Measurements from ENCODE around the gene CNTF. TPM values are rescaled to one million over a fixed set of nuclear protein-coding genes. Genes with fewer than 3 reads are reported as not detected.

CNTF gene
- polyA plus RNA-seq, 1 of the 3 experiments (the other 2 are of a cell fraction) = 0.87 TPM

GRCh38 chr11:58596621-58597020 lies 25.8 kb upstream of the CNTF start:
- peaks cover 50% of the 10 kb centered on the region for H4K20me1 ChIP-seq (ENCODE audit: insufficient read depth)
- WGBS (ENCODE audit: low lambda C conversion rate) = 89% methylated on average over 3 of the region's 3 CpGs

More at GRCh38 chr11:58596621-58597020, 25.8 kb upstream of the CNTF start:
- DNase-seq = no peak
- ChIA-PET CTCF (no interaction called here), POLR2A (no interaction called here)
- Histone ChIP-seq H3K36me3 (replicated peaks in 1 of 2; ENCODE audit: control insufficient read depth in 1 of 2, insufficient read depth in 2 of 2, low read length in 1 of 2) (peaks cover 0 to 8% of the 10 kb centered on the region in 2 experiments), H3K27ac (ENCODE audit: low read depth in 2 of 2, low read length in 1 of 2) (no peak overlapping the region), H3K4me1 (ENCODE audit: control insufficient read depth in 1 of 2, insufficient read depth in 2 of 2, low read depth in 1 of 2, low read length in 1 of 2) (no peaks in the 10 kb centered on the region; a peak in 2 of 4 replicates), H3K4me2 (no peak overlapping the region), H3K27me3 (ENCODE audit: insufficient read depth) (no peaks in the 10 kb centered on the region), H3K9ac (no peak overlapping the region), H3F3A (replicated peaks; ENCODE audit: insufficient read depth) (peaks cover 4% of the 10 kb centered on the region), H2AFZ (ENCODE audit: low read depth) (no peak overlapping the region), H3K9me3 (no peaks in the 10 kb centered on the region), H3K79me2 (ENCODE audit: insufficient read depth) (peaks cover 99% of the 10 kb centered on the region), H3K4me3 (ENCODE audit: low read depth in 2 of 2, low read length in 1 of 2) (no peak overlapping the region), H3K9me2 (no peaks in the 10 kb centered on the region)
- TF ChIP-seq NRF1 (IDR thresholded peaks at IDR 0.05; ENCODE audit: low read depth, low read length) (no peak), MAX (IDR thresholded peaks at IDR 0.05; ENCODE audit: low read depth) (no peak), RXRA (IDR thresholded peaks at IDR 0.05; ENCODE audit: borderline replicate concordance, low read depth) (no peak), FOSL2 (IDR thresholded peaks at IDR 0.05; ENCODE audit: borderline replicate concordance, low read depth) (no peak), YY1 (IDR thresholded peaks at IDR 0.05; ENCODE audit: low read depth) (no peak), RCOR1 (IDR thresholded peaks at IDR 0.05; ENCODE audit: low read length) (no peak), GABPA (IDR thresholded peaks at IDR 0.05; ENCODE audit: low read depth) (no peak), SIN3A (IDR thresholded peaks at IDR 0.05; ENCODE audit: borderline replicate concordance, low read depth, low read length) (no peak), CHD2 (IDR thresholded peaks at IDR 0.05; ENCODE audit: low read length, partially characterized antibody) (no peak), EP300 (IDR thresholded peaks at IDR 0.05; ENCODE audit: borderline replicate concordance in 1 of 2, low read depth in 1 of 2, low read length in 1 of 2) (no peak), NFIC (IDR thresholded peaks at IDR 0.05; ENCODE audit: borderline replicate concordance) (no peak), TEAD4 (IDR thresholded peaks at IDR 0.05; ENCODE audit: borderline replicate concordance, insufficient read depth) (no peak), ZBTB33 (IDR thresholded peaks at IDR 0.05; ENCODE audit: borderline replicate concordance, low read depth) (no peak), IRF3 (IDR thresholded peaks at IDR 0.05; ENCODE audit: low read depth, low read length) (no peak), GATA2 (CRISPR knock-in tag; IDR thresholded peaks at IDR 0.05) (no peak), USF2 (IDR thresholded peaks at IDR 0.05; ENCODE audit: borderline replicate concordance, low read depth, low read length) (no peak), FOXM1 (IDR thresholded peaks at IDR 0.05; ENCODE audit: low read depth) (no peak), RAD21 (IDR thresholded peaks at IDR 0.05; ENCODE audit: low read length) (no peak), TCF12 (IDR thresholded peaks at IDR 0.05) (no peak)

Data from SK-N-SH (cell line).